Natural killer cell (primary cell): ENCODE data around the gene FLNA. TPM values are rescaled to one million over a fixed set of nuclear protein-coding genes. Genes with fewer than 3 reads are reported as not detected.

Experiments
- ATAC-seq, 3 donors: fragments of 150-1000 bp in 2 of 3; fragments of 200-7000 bp in 1 of 3; cut with Tn5 transposase; 1 replicate in 1 of 3; 2 replicates in 2 of 3; pipeline ENCODE4 v1.10.0; 2021; ENCODE audit warnings: mild to moderate bottlenecking in 2 of 3, moderate library complexity in 2 of 3
- DNase-seq, 2 donors: peaks; one replicate each; pipeline versions ENCODE4 v3.0.0 to v3.0.0-alpha.2; 2013 to 2021; ENCODE audit warnings: mixed read lengths in 1 of 2
- H3K27ac ChIP-seq: one replicate; pipeline ENCODE4 v1.5.1; 2013; ENCODE audit warnings: mild to moderate bottlenecking, low read length
- H3K27me3 ChIP-seq: one replicate; pipeline ENCODE4 v1.6.1; 2013; ENCODE audit warnings: low read length; ENCODE audit not compliant: control insufficient read depth, insufficient read depth
- H3K36me3 ChIP-seq: one replicate; pipeline ENCODE4 v1.6.1; 2013; ENCODE audit warnings: low read length; ENCODE audit not compliant: control insufficient read depth, insufficient read depth
- H3K4me1 ChIP-seq: one replicate; pipeline ENCODE4 v1.6.1; 2013; ENCODE audit warnings: low read length; ENCODE audit not compliant: control insufficient read depth, insufficient read depth
- H3K4me3 ChIP-seq: one replicate; pipeline ENCODE4 v1.5.1; 2013; ENCODE audit warnings: low read length
- H3K9me3 ChIP-seq: one replicate; pipeline ENCODE4 v1.6.1; 2013; ENCODE audit warnings: low read length; ENCODE audit not compliant: control insufficient read depth, insufficient read depth
- H3K27ac Mint-ChIP-seq, 2 donors: one replicate each; pipeline ENCODE4 v1.8.0; 2022; ENCODE audit warnings: mild to moderate bottlenecking in 2 of 2, mixed read lengths in 2 of 2, moderate library complexity in 1 of 2
- H3K27me3 Mint-ChIP-seq, 2 donors: one replicate each; pipeline ENCODE4 v1.8.0; 2022; ENCODE audit warnings: low read depth in 2 of 2, mixed read lengths in 2 of 2
- H3K36me3 Mint-ChIP-seq: one replicate; pipeline ENCODE4 v1.8.0; 2022; ENCODE audit warnings: mixed read lengths
- H3K4me1 Mint-ChIP-seq, 2 donors: one replicate each; pipeline ENCODE4 v1.8.0; 2022; ENCODE audit warnings: mixed read lengths in 2 of 2
- H3K4me3 Mint-ChIP-seq: one replicate; pipeline ENCODE4 v1.8.0; 2022; ENCODE audit warnings: mild to moderate bottlenecking, moderate library complexity, mixed read lengths
- H3K9me3 Mint-ChIP-seq, 2 donors: one replicate each; pipeline ENCODE4 v1.8.0; 2022; ENCODE audit warnings: mixed read lengths in 2 of 2
- CTCF ChIP-seq: fragments of 200-600 bp; IDR thresholded peaks from one replicate; pipeline ENCODE4 v1.8.0; 2022; ENCODE audit warnings: antibody characterized with exemption
- WGBS: methylation state at CpG from one replicate; pipeline ENCODE4 v1.1.7; 2013; ENCODE audit warnings: missing lambda C conversion rate; ENCODE audit not compliant: insufficient coverage; 5-methylcytosine and 5-hydroxymethylcytosine counted together
- intact Hi-C: fragments of 100-400 bp; cut with micrococcal nuclease; formaldehyde crosslinking; loops from one replicate; pipeline ENCODE4 v1.14.2; 2022
- total RNA-seq, 4 donors: library from RNA; stranded (reverse); fragments of 120-200 nt in 1 of 4; gene quantifications; one replicate each; pipeline versions ENCODE4 v1.2.3 to v1.2.4, GENCODE V29; 2013 to 2022

Gene FLNA
- total RNA-seq, 3 donors from 2014 or later (not counting 1 experiment from before 2014, with no cell fraction given), result 2,872 to 3,483 (median 2,927) TPM

- intact Hi-C loops, result no loop called here
- Histone ChIP-seq H3K4me3 (no peak overlapping the region), H3K9me3 (no peaks in the 10 kb centered on the region), H3K27ac (peak overlapping the region; percentile 88), H3K36me3 (peaks cover 94% of the 10 kb centered on the region), H3K4me1 (peaks cover 100% of the 10 kb centered on the region), H3K27me3 (no peaks in the 10 kb centered on the region)
- DNase-seq (peak; percentile 24 to 30), ATAC-seq (peak; percentile 11 to 51 (median 30))
- no peak for TF ChIP-seq CTCF
- no peaks in the 10 kb centered on the region for H3K9me3 Mint-ChIP-seq
- H3K4me1 Mint-ChIP-seq, result peaks cover 25 to 35% of the 10 kb centered on the region in 2 donors
- H3K4me3 Mint-ChIP-seq, result peak overlapping the region; percentile 52
- no peaks in the 10 kb centered on the region for H3K36me3 Mint-ChIP-seq
- peak overlapping the region; percentile 98 to 100 for H3K27ac Mint-ChIP-seq
- 77% methylated on average over 8 of the region's 13 CpGs for WGBS
- no peaks in the 10 kb centered on the region for H3K27me3 Mint-ChIP-seq
Measured at GRCh38 chrX:154352466-154352865, 22.0 kb downstream of the FLNA start.

- Mint-ChIP-seq H3K27me3 (no peaks in the 10 kb centered on the region), H3K36me3 (no peaks in the 10 kb centered on the region), H3K27ac (peak overlapping the region; percentile 98 to 100), H3K4me1 (peaks cover 29 to 39% of the 10 kb centered on the region in 2 donors), H3K4me3 (peak overlapping the region; percentile 71), H3K9me3 (no peaks in the 10 kb centered on the region)
- Histone ChIP-seq H3K27me3 (no peaks in the 10 kb centered on the region), H3K4me3 (no peak overlapping the region), H3K27ac (peak overlapping the region; percentile 88), H3K4me1 (peaks cover 100% of the 10 kb centered on the region), H3K9me3 (no peaks in the 10 kb centered on the region), H3K36me3 (peaks cover 90% of the 10 kb centered on the region)
- 65% methylated on average over 12 of the region's 14 CpGs for WGBS
- intact Hi-C loops, result no loop called here
- DNase-seq, result peak in 1 of 2 donors; percentile 18
- ATAC-seq, result no peak
- TF ChIP-seq CTCF, result no peak
Measured at GRCh38 chrX:154352012-154352401, 22.4 kb downstream of the FLNA start.

GRCh38 chrX:154351183-154352011, 23.0 kb downstream of the FLNA start:
- no peak for TF ChIP-seq CTCF
- no peaks in the 10 kb centered on the region for H3K27me3 Mint-ChIP-seq
- H3K4me1 ChIP-seq, result peaks cover 95% of the 10 kb centered on the region
- H3K36me3 ChIP-seq, result peaks cover 83% of the 10 kb centered on the region
- ATAC-seq, result peak in 2 of 3 donors; percentile 20 to 25
- H3K27ac ChIP-seq, result peak overlapping the region; percentile 88
- no peaks in the 10 kb centered on the region for H3K36me3 Mint-ChIP-seq
- peaks cover 30 to 40% of the 10 kb centered on the region in 2 donors for H3K4me1 Mint-ChIP-seq
- peak; percentile 33 to 73 for DNase-seq
- H3K27ac Mint-ChIP-seq, result peak overlapping the region; percentile 98 to 100
- no peaks in the 10 kb centered on the region for H3K9me3 Mint-ChIP-seq
- H3K9me3 ChIP-seq, result no peaks in the 10 kb centered on the region
- intact Hi-C loops, result no loop called here
- no peaks in the 10 kb centered on the region for H3K27me3 ChIP-seq
- H3K4me3 ChIP-seq, result no peak overlapping the region
- H3K4me3 Mint-ChIP-seq, result peak overlapping the region; percentile 71
- 18% methylated on average over 30 of the region's 30 CpGs for WGBS
